ENCODE data around the gene CDC45. TPM values are rescaled to one million over a fixed set of nuclear protein-coding genes. Genes with fewer than 3 reads are reported as not detected.
"Not testable (repeated sequence)": the region's sequence is repeated elsewhere in the genome, so short reads cannot be mapped to it uniquely, and the experiment has no call there.

CDC45 gene
- total RNA-seq, 1 donor from 2014 or later, result 31.2 TPM

DNA sequence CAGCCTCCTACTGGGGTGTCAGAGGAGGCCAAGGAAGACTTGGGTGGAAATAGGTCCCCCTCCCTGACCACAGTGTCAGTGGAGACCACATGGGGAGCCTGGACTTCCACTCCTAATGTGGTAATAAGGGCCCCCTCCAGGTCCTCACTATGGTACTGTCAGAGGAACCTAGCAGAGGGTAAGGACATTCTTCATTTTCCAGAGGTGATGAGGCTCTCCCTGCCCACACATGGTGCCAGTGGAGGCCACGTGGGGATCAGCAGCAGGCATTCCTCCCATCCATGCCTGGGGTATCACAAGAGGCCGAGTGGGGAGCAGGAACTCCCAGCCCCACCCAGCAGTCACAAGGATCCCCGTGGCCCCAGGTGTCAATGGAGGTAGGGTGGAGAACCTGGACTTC is 51.0 kb downstream of the CDC45 start:
- no peak overlapping the region for H3K4me3 ChIP-seq (ENCODE audit: low read depth, low read length)
- no peak for DNase-seq (ENCODE audit: low read depth)
- TF ChIP-seq, protein P1, sequence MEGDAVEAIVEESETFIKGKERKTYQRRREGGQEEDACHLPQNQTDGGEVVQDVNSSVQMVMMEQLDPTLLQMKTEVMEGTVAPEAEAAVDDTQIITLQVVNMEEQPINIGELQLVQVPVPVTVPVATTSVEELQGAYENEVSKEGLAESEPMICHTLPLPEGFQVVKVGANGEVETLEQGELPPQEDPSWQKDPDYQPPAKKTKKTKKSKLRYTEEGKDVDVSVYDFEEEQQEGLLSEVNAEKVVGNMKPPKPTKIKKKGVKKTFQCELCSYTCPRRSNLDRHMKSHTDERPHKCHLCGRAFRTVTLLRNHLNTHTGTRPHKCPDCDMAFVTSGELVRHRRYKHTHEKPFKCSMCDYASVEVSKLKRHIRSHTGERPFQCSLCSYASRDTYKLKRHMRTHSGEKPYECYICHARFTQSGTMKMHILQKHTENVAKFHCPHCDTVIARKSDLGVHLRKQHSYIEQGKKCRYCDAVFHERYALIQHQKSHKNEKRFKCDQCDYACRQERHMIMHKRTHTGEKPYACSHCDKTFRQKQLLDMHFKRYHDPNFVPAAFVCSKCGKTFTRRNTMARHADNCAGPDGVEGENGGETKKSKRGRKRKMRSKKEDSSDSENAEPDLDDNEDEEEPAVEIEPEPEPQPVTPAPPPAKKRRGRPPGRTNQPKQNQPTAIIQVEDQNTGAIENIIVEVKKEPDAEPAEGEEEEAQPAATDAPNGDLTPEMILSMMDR (conservative IDR thresholded peaks at IDR 0.05; ENCODE audit: low read depth, low read length), result no peak

DNA sequence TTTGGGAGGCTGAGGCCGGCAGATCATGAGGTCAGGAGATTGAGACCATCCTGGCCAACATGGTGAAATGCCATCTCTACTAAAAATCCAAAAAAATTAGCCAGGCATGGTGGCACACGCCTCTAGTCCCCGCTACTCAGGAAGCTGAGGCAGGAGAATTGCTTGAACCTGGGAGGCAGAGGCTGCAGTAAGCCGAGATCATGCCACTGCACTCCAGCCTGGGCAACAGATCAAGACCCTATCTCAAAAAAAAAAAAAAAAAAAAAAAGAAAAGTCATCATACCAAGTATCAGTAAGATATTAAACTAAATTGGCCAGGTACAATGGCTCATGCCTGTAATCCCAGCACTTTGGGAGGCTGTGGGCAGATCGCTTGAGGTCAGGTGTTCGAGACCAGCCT is 51.6 kb downstream of the CDC45 start:
- not testable (repeated sequence) for H3K4me3 ChIP-seq (ENCODE audit: low read depth, low read length); DNase-seq (ENCODE audit: low read depth)

DNA sequence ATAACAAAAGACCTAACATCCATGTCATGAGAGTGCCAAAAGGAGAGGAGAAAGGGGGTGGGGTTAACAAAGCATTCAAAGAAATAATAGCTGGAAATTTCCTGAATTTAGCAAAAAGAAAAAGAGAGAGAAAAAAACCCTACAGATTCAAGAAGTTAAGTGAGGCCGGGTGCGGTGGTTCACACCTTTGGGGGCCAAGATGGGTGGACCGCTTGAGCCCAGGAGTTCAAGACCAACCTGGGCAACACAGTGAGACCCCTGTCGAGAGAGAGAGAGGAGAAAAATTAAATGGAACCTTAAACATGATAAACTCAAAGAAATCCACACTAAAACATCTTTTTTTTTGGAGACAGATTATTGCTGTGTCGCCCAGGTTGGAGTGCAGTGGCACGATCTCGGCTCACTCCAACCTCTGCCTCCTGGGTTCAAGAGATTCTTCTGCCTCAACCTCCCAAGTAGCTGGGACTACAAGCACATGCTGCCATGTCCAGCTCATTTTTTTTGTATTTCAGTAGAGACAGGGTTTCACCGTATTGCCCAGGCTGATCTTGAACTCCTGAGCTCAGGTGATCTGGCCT is 53.4 kb downstream of the CDC45 start:
- TF ChIP-seq, protein P1 (conservative IDR thresholded peaks at IDR 0.05; ENCODE audit: low read depth, low read length), result no peak
- DNase-seq (ENCODE audit: low read depth), result no peak
- H3K4me3 ChIP-seq (ENCODE audit: low read depth, low read length), result no peak overlapping the region

DNA sequence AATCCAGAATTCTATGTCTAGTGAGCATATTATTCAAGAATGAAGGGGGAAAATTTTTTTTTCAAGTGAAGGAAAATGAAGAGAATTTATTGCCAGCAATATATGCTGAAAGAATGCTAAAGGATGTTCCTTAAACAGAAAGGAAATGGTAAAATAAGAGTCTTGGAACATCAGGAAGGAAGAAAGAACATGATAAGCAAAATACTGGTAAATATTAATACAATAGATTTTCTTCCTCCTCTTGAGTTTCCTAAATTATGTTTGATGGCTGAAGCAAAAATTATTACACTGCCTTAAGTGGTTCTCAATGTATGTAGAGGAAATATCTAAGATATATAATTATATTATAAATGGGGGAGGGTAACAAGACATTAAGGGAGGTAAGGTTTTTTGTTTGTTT is 54.1 kb downstream of the CDC45 start:
- TF ChIP-seq, protein P1 (conservative IDR thresholded peaks at IDR 0.05; ENCODE audit: low read depth, low read length), result no peak
- no peak overlapping the region for H3K4me3 ChIP-seq (ENCODE audit: low read depth, low read length)

DNA sequence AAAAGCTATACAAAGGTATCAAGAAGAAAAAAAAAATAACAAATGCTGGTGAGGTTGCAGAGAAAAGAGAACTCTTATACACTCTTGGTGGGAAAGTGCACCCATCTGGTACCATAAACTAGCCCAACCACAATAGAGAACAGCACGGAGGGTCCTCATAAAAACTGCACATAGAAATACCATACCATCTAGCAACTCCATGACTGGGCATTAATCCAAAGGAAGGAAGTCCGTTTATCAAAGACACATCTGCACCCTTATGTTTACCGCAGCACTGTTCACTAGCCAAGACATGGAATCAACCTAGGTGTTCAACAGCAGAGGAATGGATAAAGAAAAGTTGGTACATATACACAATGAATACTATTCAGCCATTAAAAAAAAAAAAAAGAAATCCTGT is 55.3 kb downstream of the CDC45 start:
- TF ChIP-seq, protein P1 (conservative IDR thresholded peaks at IDR 0.05; ENCODE audit: low read depth, low read length), result no peak
- no peak overlapping the region for H3K4me3 ChIP-seq (ENCODE audit: low read depth, low read length)
- DNase-seq (ENCODE audit: low read depth), result no peak

More for the DNA sequence above, 54.1 kb downstream of the CDC45 start:
- no peak for DNase-seq (ENCODE audit: low read depth)

DNA sequence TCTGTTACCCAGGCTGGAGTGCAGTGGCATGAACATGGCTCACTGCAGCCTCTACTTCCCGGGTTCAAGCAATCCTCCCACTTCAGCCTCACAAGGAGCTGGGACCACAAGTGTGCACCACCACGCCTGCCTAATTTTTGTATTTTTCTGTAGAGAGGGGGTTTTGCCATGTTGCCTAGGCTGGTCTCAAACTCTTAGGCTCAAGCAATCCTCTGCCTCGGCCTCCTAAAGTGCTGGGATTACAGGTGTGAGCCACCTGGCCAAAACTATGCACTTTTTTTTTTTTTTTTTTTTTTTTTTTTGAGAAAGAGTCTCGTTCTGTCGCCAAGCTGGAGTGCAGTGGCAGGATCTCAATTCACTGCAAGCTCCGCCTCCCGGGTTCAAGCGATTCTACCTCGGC is 56.8 kb downstream of the CDC45 start:
- H3K4me3 ChIP-seq (ENCODE audit: low read depth, low read length), result no peak overlapping the region
- TF ChIP-seq, protein P1 (conservative IDR thresholded peaks at IDR 0.05; ENCODE audit: low read depth, low read length), result no peak
- no peak for DNase-seq (ENCODE audit: low read depth)

DNA sequence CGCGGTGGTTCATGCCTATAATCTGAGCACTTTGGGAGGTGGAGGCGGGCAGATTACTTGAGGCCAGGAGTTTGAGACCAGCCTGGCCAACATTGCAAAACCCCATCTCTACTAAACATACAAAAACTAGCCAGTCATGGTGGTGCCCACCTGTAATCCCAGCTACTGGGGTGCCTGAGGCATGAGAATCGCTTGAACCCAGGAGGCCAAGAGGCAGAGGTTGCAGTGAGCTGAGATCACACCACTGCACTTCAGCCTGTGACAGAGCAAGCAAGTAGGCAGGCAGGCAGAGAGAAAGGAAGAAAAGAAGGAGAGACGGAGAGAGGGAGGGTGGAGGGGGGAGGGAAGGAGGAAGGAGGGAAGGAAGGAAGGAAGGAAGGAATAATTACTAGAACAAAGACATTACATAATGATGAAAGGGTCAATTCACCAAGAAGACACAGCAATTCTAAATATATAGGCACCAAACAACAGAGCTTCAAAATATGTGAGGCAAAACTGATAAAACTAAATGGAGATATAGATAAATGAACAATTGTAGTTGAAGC is 58.3 kb downstream of the CDC45 start:
- TF ChIP-seq, protein P1 (conservative IDR thresholded peaks at IDR 0.05; ENCODE audit: low read depth, low read length), result no peak
- no peak for DNase-seq (ENCODE audit: low read depth)
- H3K4me3 ChIP-seq (ENCODE audit: low read depth, low read length), result no peak overlapping the region

Measured in epithelial cell of proximal tubule (primary cell).